ENCODE measurements around the gene MT2A.

GRCh38 chr16:56623637-56624036, 15.3 kb downstream of the MT2A start:
- TF ChIP-seq CREB1 (IDR thresholded peaks at IDR 0.05; ENCODE audit: low read depth) = no peak
- no peak for TF ChIP-seq FOXM1 (IDR thresholded peaks at IDR 0.05; ENCODE audit: borderline replicate concordance, low read depth)
- TF ChIP-seq YY1 (IDR thresholded peaks at IDR 0.05; ENCODE audit: low read depth) = no peak
- TF ChIP-seq RAD21 (IDR thresholded peaks at IDR 0.05; ENCODE audit: low read depth) = no peak
- TF ChIP-seq, protein P1, sequence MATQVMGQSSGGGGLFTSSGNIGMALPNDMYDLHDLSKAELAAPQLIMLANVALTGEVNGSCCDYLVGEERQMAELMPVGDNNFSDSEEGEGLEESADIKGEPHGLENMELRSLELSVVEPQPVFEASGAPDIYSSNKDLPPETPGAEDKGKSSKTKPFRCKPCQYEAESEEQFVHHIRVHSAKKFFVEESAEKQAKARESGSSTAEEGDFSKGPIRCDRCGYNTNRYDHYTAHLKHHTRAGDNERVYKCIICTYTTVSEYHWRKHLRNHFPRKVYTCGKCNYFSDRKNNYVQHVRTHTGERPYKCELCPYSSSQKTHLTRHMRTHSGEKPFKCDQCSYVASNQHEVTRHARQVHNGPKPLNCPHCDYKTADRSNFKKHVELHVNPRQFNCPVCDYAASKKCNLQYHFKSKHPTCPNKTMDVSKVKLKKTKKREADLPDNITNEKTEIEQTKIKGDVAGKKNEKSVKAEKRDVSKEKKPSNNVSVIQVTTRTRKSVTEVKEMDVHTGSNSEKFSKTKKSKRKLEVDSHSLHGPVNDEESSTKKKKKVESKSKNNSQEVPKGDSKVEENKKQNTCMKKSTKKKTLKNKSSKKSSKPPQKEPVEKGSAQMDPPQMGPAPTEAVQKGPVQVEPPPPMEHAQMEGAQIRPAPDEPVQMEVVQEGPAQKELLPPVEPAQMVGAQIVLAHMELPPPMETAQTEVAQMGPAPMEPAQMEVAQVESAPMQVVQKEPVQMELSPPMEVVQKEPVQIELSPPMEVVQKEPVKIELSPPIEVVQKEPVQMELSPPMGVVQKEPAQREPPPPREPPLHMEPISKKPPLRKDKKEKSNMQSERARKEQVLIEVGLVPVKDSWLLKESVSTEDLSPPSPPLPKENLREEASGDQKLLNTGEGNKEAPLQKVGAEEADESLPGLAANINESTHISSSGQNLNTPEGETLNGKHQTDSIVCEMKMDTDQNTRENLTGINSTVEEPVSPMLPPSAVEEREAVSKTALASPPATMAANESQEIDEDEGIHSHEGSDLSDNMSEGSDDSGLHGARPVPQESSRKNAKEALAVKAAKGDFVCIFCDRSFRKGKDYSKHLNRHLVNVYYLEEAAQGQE (IDR thresholded peaks at IDR 0.05; ENCODE audit: low read depth) = no peak
- TF ChIP-seq CEBPB (IDR thresholded peaks at IDR 0.05) = no peak
- TF ChIP-seq EP300 (IDR thresholded peaks at IDR 0.05; ENCODE audit: borderline replicate concordance) = no peak
